HepG2 (cell line): ENCODE measurements around the gene ITPR1. TPM values are rescaled to one million over a fixed set of nuclear protein-coding genes. Genes with fewer than 3 reads are reported as not detected.
A peak's percentile ranks its signal among the peaks of the same experiment; 100 is the strongest.

Source experiments
- EEA1 ChIP-seq: sonication (generic); formaldehyde crosslinking; IDR thresholded peaks from 2 replicates; pipeline ENCODE4 v1.5.1; 2020; ENCODE audit warnings: mild to moderate bottlenecking, missing genetic modification reagents, borderline replicate concordance
- IRX3 ChIP-seq: sonication (generic); formaldehyde crosslinking; IDR thresholded peaks from 2 replicates; pipeline ENCODE4 v1.8.1; 2023; ENCODE audit warnings: mild to moderate bottlenecking, low read depth, missing genetic modification reagents, borderline replicate concordance
- KAT2B ChIP-seq: fragments of 150-350 bp; IDR thresholded peaks from 2 replicates; pipeline ENCODE4 v1.6.1; 2014; ENCODE audit warnings: low read depth, low read length, borderline replicate concordance
- KDM4B ChIP-seq: sonication (generic); formaldehyde crosslinking; IDR thresholded peaks from 2 replicates; pipeline ENCODE4 v1.4.0; 2020; ENCODE audit warnings: missing genetic modification reagents
- RFX3 ChIP-seq: IDR thresholded peaks from 2 replicates; pipeline ENCODE4 v1.6.1; 2016; ENCODE audit warnings: missing biosample characterization, missing genetic modification reagents
- SALL1 ChIP-seq: sonication (generic); formaldehyde crosslinking; IDR thresholded peaks from 2 replicates; pipeline ENCODE4 v1.8.0; 2022; ENCODE audit warnings: mild to moderate bottlenecking, missing genetic modification reagents
- SALL2 ChIP-seq: sonication (generic); formaldehyde crosslinking; IDR thresholded peaks from 2 replicates; pipeline ENCODE4 v1.8.1; 2023; ENCODE audit warnings: mild to moderate bottlenecking, missing genetic modification reagents, inconsistent platforms
- TFAP4 ChIP-seq: sonication (generic); IDR thresholded peaks from 2 replicates; pipeline ENCODE4 v1.6.1; 2016; ENCODE audit warnings: low read depth, borderline replicate concordance
- THAP11 ChIP-seq: IDR thresholded peaks from 2 replicates; pipeline ENCODE4 v1.6.1; 2016; ENCODE audit warnings: missing biosample characterization, missing genetic modification reagents
- TP53 ChIP-seq: sonication (generic); formaldehyde crosslinking; conservative IDR thresholded peaks from 2 replicates; pipeline ENCODE4 v1.4.0; 2020; ENCODE audit warnings: missing genetic modification reagents
- TSC22D2 ChIP-seq: sonication (generic); formaldehyde crosslinking; IDR thresholded peaks from 2 replicates; pipeline ENCODE4 v1.5.1; 2020; ENCODE audit warnings: missing genetic modification reagents, mild to moderate bottlenecking, borderline replicate concordance
- ZNF264 ChIP-seq: sonication (generic); formaldehyde crosslinking; IDR thresholded peaks from 2 replicates; pipeline ENCODE4 v1.4.0; 2020; ENCODE audit warnings: missing genetic modification reagents
- ZNF513 ChIP-seq: sonication (generic); formaldehyde crosslinking; conservative IDR thresholded peaks from 2 replicates; pipeline ENCODE4 v1.5.0; 2020; ENCODE audit warnings: missing genetic modification reagents
- ZNF543 ChIP-seq: sonication (generic); formaldehyde crosslinking; IDR thresholded peaks from 2 replicates; pipeline ENCODE4 v1.4.0; 2020; ENCODE audit warnings: mild to moderate bottlenecking, missing genetic modification reagents
- ZNF652 ChIP-seq: IDR thresholded peaks from 2 replicates; pipeline ENCODE4 v1.6.1; 2016; ENCODE audit warnings: low read depth, borderline replicate concordance
- ZNF780A ChIP-seq: sonication (generic); formaldehyde crosslinking; IDR thresholded peaks from 2 replicates; pipeline ENCODE4 v1.8.0; 2022; ENCODE audit warnings: mild to moderate bottlenecking, missing genetic modification reagents, moderate library complexity
- polyA plus RNA-seq, 8 experiments: library from polyadenylated mRNA; depleted of rRNA in 3 of 8; stranded (reverse) in 7 of 8; unstranded in 1 of 8; fragments of >200 nt; fragmentation: Illumina TruSeq in 4 of 8; extraction: Trizol in 4 of 8; gene quantifications; 2 replicates each; pipeline versions ENCODE4 v1.2.1 to v1.2.3, GENCODE V29; 2011 to 2016; ENCODE audit warnings: low read depth in 4 of 8, missing spikeins in 1 of 8, mixed read lengths in 1 of 8; ENCODE audit not compliant: insufficient read depth in 1 of 8
- total RNA-seq, 5 experiments: library from RNA; depleted of rRNA; stranded (reverse); fragments of >200 nt; fragmentation: Illumina TruSeq; extraction: Trizol; gene quantifications; 2 replicates each; pipeline ENCODE4 v1.2.3, GENCODE V29; 2016; ENCODE audit warnings: low read depth in 1 of 5
- TF ChIP-seq, protein P1 (sequence below): sonication (generic); formaldehyde crosslinking; IDR thresholded peaks from 2 replicates; pipeline ENCODE4 v1.4.0; 2020; ENCODE audit warnings: missing genetic modification reagents
- TF ChIP-seq, protein P2 (sequence below): sonication (generic); formaldehyde crosslinking; IDR thresholded peaks from 2 replicates; pipeline ENCODE4 v1.8.1; 2023; ENCODE audit warnings: mild to moderate bottlenecking, moderate library complexity, missing genetic modification reagents
- TF ChIP-seq, protein P3 (sequence below): sonication (generic); formaldehyde crosslinking; IDR thresholded peaks from 2 replicates; pipeline ENCODE4 v1.9.0; 2021; ENCODE audit warnings: mild to moderate bottlenecking, missing genetic modification reagents

The ITPR1 gene
- total and polyA plus RNA-seq, 2 of the 13 experiments (the other 11 are each of a cell fraction or from before 2014, with no cell fraction given): 10.0 to 11.4 TPM

GRCh38 chr3:4720316-4721075 lies 227.3 kb downstream of the ITPR1 start (continued):
- TF ChIP-seq TFAP4 (no peak), ZNF543 (no peak), KAT2B (no peak), THAP11 (CRISPR knock-in tag) (peak; percentile 57), TP53 (CRISPR knock-in tag) (no peak), SALL1 (CRISPR knock-in tag) (peak; percentile 77), TSC22D2 (CRISPR knock-in tag) (no peak), ZNF513 (CRISPR knock-in tag) (no peak), ZNF264 (no peak), ZNF652 (CRISPR knock-in tag) (no peak), EEA1 (no peak), KDM4B (CRISPR knock-in tag) (no peak), ZNF780A (no peak), RFX3 (CRISPR knock-in tag) (no peak), IRX3 (CRISPR knock-in tag) (no peak), SALL2 (CRISPR knock-in tag) (no peak)
- TF ChIP-seq, protein P1, sequence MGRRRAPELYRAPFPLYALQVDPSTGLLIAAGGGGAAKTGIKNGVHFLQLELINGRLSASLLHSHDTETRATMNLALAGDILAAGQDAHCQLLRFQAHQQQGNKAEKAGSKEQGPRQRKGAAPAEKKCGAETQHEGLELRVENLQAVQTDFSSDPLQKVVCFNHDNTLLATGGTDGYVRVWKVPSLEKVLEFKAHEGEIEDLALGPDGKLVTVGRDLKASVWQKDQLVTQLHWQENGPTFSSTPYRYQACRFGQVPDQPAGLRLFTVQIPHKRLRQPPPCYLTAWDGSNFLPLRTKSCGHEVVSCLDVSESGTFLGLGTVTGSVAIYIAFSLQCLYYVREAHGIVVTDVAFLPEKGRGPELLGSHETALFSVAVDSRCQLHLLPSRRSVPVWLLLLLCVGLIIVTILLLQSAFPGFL: no peak
- TF ChIP-seq, protein P2, sequence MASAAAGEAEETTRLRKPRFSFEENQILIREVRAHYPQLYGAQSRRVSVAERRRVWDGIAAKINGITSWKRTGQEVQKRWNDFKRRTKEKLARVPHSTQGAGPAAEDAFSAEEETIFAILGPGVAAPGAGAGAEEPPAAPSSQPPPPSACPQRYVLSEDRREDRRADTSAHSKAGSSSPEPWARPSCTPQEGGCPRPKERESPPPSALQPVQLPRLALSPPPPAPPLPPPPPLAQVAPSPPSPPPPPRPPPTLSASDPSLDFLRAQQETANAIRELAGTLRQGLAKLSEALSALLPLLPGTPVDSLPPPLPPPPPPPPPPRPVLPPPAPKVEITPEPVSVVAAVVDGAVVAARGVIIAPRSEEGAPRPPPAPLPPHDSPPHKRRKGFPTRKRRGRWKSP (CRISPR knock-in tag): 0 out of 2 replicates have a peak, but pooled peaks have one; percentile 33
- TF ChIP-seq, protein P3, sequence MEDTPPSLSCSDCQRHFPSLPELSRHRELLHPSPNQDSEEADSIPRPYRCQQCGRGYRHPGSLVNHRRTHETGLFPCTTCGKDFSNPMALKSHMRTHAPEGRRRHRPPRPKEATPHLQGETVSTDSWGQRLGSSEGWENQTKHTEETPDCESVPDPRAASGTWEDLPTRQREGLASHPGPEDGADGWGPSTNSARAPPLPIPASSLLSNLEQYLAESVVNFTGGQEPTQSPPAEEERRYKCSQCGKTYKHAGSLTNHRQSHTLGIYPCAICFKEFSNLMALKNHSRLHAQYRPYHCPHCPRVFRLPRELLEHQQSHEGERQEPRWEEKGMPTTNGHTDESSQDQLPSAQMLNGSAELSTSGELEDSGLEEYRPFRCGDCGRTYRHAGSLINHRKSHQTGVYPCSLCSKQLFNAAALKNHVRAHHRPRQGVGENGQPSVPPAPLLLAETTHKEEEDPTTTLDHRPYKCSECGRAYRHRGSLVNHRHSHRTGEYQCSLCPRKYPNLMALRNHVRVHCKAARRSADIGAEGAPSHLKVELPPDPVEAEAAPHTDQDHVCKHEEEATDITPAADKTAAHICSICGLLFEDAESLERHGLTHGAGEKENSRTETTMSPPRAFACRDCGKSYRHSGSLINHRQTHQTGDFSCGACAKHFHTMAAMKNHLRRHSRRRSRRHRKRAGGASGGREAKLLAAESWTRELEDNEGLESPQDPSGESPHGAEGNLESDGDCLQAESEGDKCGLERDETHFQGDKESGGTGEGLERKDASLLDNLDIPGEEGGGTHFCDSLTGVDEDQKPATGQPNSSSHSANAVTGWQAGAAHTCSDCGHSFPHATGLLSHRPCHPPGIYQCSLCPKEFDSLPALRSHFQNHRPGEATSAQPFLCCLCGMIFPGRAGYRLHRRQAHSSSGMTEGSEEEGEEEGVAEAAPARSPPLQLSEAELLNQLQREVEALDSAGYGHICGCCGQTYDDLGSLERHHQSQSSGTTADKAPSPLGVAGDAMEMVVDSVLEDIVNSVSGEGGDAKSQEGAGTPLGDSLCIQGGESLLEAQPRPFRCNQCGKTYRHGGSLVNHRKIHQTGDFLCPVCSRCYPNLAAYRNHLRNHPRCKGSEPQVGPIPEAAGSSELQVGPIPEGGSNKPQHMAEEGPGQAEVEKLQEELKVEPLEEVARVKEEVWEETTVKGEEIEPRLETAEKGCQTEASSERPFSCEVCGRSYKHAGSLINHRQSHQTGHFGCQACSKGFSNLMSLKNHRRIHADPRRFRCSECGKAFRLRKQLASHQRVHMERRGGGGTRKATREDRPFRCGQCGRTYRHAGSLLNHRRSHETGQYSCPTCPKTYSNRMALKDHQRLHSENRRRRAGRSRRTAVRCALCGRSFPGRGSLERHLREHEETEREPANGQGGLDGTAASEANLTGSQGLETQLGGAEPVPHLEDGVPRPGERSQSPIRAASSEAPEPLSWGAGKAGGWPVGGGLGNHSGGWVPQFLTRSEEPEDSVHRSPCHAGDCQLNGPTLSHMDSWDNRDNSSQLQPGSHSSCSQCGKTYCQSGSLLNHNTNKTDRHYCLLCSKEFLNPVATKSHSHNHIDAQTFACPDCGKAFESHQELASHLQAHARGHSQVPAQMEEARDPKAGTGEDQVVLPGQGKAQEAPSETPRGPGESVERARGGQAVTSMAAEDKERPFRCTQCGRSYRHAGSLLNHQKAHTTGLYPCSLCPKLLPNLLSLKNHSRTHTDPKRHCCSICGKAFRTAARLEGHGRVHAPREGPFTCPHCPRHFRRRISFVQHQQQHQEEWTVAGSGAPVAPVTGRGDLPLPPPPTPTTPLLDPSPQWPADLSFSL (CRISPR knock-in tag): no peak
